Loucy (cell line): ENCODE measurements around the gene RAPGEF2.

Source experiments
- H2AFZ ChIP-seq: fragments of 200-600 bp; sonication (generic); 2 replicates; pipeline ENCODE4 v1.6.0; 2016; ENCODE audit warnings: antibody characterized with exemption, mild to moderate bottlenecking, low read length, moderate library complexity
- H3F3A ChIP-seq: fragments of 200-600 bp; 2 replicates; pipeline ENCODE4 v1.6.0; 2016; ENCODE audit warnings: antibody characterized with exemption, low read depth, mild to moderate bottlenecking
- H3K27me3 ChIP-seq: fragments of 200-600 bp; sonication (generic); 2 replicates; pipeline ENCODE4 v1.6.1; 2014; ENCODE audit warnings: low read length, mild to moderate bottlenecking; ENCODE audit not compliant: insufficient read depth, poor library complexity, severe bottlenecking
- H3K36me3 ChIP-seq: fragments of 200-600 bp; sonication (generic); 2 replicates; pipeline ENCODE4 v1.6.1; 2016; ENCODE audit warnings: low read length; ENCODE audit not compliant: insufficient read depth
- H3K4me1 ChIP-seq: fragments of 200-600 bp; sonication (generic); 2 replicates; pipeline ENCODE4 v1.5.1; 2014; ENCODE audit warnings: low read length, mild to moderate bottlenecking; ENCODE audit not compliant: insufficient read depth, poor library complexity, severe bottlenecking
- H3K4me2 ChIP-seq: fragments of 200-600 bp; sonication (generic); 2 replicates; pipeline ENCODE4 v1.6.0; 2014; ENCODE audit warnings: antibody characterized with exemption, low read length, low read depth, mild to moderate bottlenecking; ENCODE audit not compliant: poor library complexity, severe bottlenecking
- H3K4me3 ChIP-seq: fragments of 200-600 bp; sonication (generic); 2 replicates; pipeline ENCODE4 v1.5.1; 2014; ENCODE audit warnings: low read length, mild to moderate bottlenecking, mixed read lengths; ENCODE audit not compliant: poor library complexity, severe bottlenecking
- H3K79me2 ChIP-seq: fragments of 200-600 bp; sonication (generic); 2 replicates; pipeline ENCODE4 v1.6.1; 2014; ENCODE audit warnings: low read length; ENCODE audit not compliant: insufficient read depth
- H3K9ac ChIP-seq: fragments of 200-600 bp; sonication (generic); 2 replicates; pipeline ENCODE4 v1.6.0; 2014; ENCODE audit warnings: mild to moderate bottlenecking, low read depth, low read length, moderate library complexity; ENCODE audit not compliant: poor library complexity, severe bottlenecking
- H3K9me2 ChIP-seq: fragments of 200-600 bp; sonication (generic); replicated peaks from 2 replicates; pipeline ENCODE4 v1.6.1; 2016; ENCODE audit warnings: low read depth, low read length, mixed read lengths
- H3K9me3 ChIP-seq: fragments of 200-600 bp; sonication (generic); 2 replicates; pipeline ENCODE4 v1.6.1; 2014; ENCODE audit warnings: mild to moderate bottlenecking, antibody characterized with exemption, low read length, low read depth; ENCODE audit not compliant: insufficient read depth
- H4K20me1 ChIP-seq: fragments of 200-600 bp; sonication (generic); 2 replicates; pipeline ENCODE4 v1.6.0; 2014; ENCODE audit warnings: antibody characterized with exemption, low read length, mild to moderate bottlenecking; ENCODE audit not compliant: insufficient read depth, poor library complexity, severe bottlenecking
- EZH2phosphoT487 ChIP-seq: fragments of 200-600 bp; IDR thresholded peaks from 2 replicates; pipeline ENCODE4 v1.6.1; 2018; ENCODE audit warnings: antibody characterized with exemption, mild to moderate bottlenecking, moderate library complexity, borderline replicate concordance
- TF ChIP-seq, protein P1 (sequence below): fragments of 200-600 bp; sonication (generic); conservative IDR thresholded peaks from 2 replicates; pipeline ENCODE4 v1.5.1; 2014; ENCODE audit warnings: mild to moderate bottlenecking, antibody characterized with exemption, low read length

The RAPGEF2 gene

DNA sequence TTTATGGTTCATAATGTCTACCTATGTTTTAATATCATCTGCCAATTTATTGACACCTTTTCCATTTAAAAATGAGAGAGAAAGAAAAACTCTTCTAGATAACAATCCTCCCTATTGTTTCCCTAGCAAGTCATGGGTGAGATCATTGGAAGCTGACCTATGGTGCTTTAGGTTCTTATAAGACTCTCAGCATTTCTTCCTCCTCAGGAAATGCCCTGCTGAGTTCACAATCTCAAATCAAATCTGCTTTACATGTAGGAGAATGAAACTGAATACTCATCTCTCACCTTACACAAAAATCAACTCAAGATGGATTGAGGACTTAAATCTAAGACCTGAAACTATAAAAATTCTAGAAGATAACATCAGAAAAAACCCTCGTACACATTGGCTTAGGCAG is 267.4 kb downstream of the RAPGEF2 start:
- Histone ChIP-seq H3K4me1 (no peaks in the 10 kb centered on the region), H3K9ac (no peak overlapping the region), H3K4me3 (no peak overlapping the region), H3K4me2 (no peak overlapping the region), H3K36me3 (no peaks in the 10 kb centered on the region), H3F3A (no peaks in the 10 kb centered on the region), H3K9me3 (no peaks in the 10 kb centered on the region), H4K20me1 (no peaks in the 10 kb centered on the region), H3K27me3 (no peaks in the 10 kb centered on the region), H3K9me2 (no peaks in the 10 kb centered on the region), H3K79me2 (no peaks in the 10 kb centered on the region), H2AFZ (no peak overlapping the region)
- no peak for TF ChIP-seq EZH2phosphoT487
- TF ChIP-seq, protein P1, sequence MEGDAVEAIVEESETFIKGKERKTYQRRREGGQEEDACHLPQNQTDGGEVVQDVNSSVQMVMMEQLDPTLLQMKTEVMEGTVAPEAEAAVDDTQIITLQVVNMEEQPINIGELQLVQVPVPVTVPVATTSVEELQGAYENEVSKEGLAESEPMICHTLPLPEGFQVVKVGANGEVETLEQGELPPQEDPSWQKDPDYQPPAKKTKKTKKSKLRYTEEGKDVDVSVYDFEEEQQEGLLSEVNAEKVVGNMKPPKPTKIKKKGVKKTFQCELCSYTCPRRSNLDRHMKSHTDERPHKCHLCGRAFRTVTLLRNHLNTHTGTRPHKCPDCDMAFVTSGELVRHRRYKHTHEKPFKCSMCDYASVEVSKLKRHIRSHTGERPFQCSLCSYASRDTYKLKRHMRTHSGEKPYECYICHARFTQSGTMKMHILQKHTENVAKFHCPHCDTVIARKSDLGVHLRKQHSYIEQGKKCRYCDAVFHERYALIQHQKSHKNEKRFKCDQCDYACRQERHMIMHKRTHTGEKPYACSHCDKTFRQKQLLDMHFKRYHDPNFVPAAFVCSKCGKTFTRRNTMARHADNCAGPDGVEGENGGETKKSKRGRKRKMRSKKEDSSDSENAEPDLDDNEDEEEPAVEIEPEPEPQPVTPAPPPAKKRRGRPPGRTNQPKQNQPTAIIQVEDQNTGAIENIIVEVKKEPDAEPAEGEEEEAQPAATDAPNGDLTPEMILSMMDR = no peak

- Histone ChIP-seq H3K4me2 (no peak overlapping the region), H3K4me1 (no peaks in the 10 kb centered on the region), H3K36me3 (no peaks in the 10 kb centered on the region), H2AFZ (no peak overlapping the region), H3K79me2 (no peaks in the 10 kb centered on the region), H4K20me1 (no peaks in the 10 kb centered on the region), H3K9me3 (no peaks in the 10 kb centered on the region), H3F3A (no peaks in the 10 kb centered on the region), H3K9me2 (no peaks in the 10 kb centered on the region), H3K27me3 (no peaks in the 10 kb centered on the region), H3K4me3 (no peak overlapping the region), H3K9ac (no peak overlapping the region)
- TF ChIP-seq, protein P1 = no peak
- no peak for TF ChIP-seq EZH2phosphoT487
Observed at GRCh38 chr4:159374749-159375530, 272.1 kb downstream of the RAPGEF2 start.

DNA sequence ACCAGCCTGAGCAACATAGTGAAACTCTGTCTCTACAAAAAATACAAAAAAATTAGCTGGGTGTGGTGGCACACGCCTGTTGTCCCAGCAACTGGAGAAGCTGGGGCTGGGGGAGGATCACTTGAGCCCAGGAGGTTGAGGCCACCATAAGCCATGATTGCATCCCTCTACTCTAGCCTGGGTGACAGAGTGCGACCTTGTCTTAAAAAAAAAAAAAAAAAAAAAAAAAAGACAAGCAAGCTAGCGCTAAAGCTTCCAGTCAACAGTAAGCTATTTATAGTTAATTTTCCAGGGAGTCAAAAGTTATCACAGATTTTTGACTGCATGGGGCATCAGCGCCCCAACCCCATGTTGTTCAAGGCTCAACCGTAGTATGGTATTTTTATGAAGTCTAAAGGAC is 273.4 kb downstream of the RAPGEF2 start:
- no peaks in the 10 kb centered on the region for H3K9me3 ChIP-seq
- no peak overlapping the region for H3K4me2 ChIP-seq
- H3K9ac ChIP-seq = no peak overlapping the region
- H3K27me3 ChIP-seq = no peaks in the 10 kb centered on the region
- H3K4me1 ChIP-seq = no peaks in the 10 kb centered on the region
- no peaks in the 10 kb centered on the region for H3F3A ChIP-seq
- H2AFZ ChIP-seq = no peak overlapping the region
- no peaks in the 10 kb centered on the region for H3K36me3 ChIP-seq
- no peaks in the 10 kb centered on the region for H4K20me1 ChIP-seq
- no peaks in the 10 kb centered on the region for H3K9me2 ChIP-seq
- no peak overlapping the region for H3K4me3 ChIP-seq
- TF ChIP-seq, protein P1 = no peak
- no peak for TF ChIP-seq EZH2phosphoT487
- H3K79me2 ChIP-seq = no peaks in the 10 kb centered on the region
